GM18502 (cell line): Measurements from ENCODE around the gene NFKB1.

Experiments
- ATAC-seq: cut with Tn5 transposase; IDR thresholded peaks from one replicate; pipeline ENCODE4 v1.9.1; 2021; ENCODE audit warnings: mild to moderate bottlenecking; ENCODE audit not compliant: unreplicated experiment, poor library complexity

NFKB1 gene

GRCh38 chr4:102663073-102663472, 161.9 kb downstream of the NFKB1 start:
- no peak for ATAC-seq

GRCh38 chr4:102665527-102665926, 164.4 kb downstream of the NFKB1 start:
- no peak for ATAC-seq
